Naive thymus-derived CD4-positive, alpha-beta T cell (primary cell): ENCODE measurements around the gene STS. TPM values are rescaled to one million over a fixed set of nuclear protein-coding genes. Genes with fewer than 3 reads are reported as not detected.

ENCODE experiments used
- ATAC-seq: fragments of 150-1000 bp; cut with Tn5 transposase; 2 replicates; pipeline ENCODE4 v1.10.0; 2021; ENCODE audit warnings: mild to moderate bottlenecking, moderate library complexity
- CTCF ChIA-PET: fragments of 350-600 bp; sonication (Branson Sonifier 250); formaldehyde crosslinking; loops from one replicate; lab custom pipeline; 2021; ENCODE audit warnings: antibody characterized with exemption; lab: Charles Lee
- POLR2A ChIA-PET: fragments of 350-600 bp; sonication (Branson Sonifier 250); formaldehyde crosslinking; loops from one replicate; lab custom pipeline; 2021; ENCODE audit warnings: antibody characterized with exemption, inconsistent platforms; lab: Charles Lee
- DNase-seq, 9 donors: peaks; one replicate each; pipeline versions ENCODE4 v3.0.0 to v3.0.0-alpha.2; 2020 to 2022; ENCODE audit warnings: mixed read lengths in 1 of 9
- H3K27ac ChIP-seq: one replicate; pipeline ENCODE4 v1.7.0; 2013; ENCODE audit warnings: mild to moderate bottlenecking, low read depth, low read length, moderate library complexity
- H3K27me3 ChIP-seq, 2 donors: one replicate each; pipeline ENCODE4 v1.7.0; 2013; ENCODE audit warnings: low read length in 2 of 2, mild to moderate bottlenecking in 2 of 2, moderate library complexity in 2 of 2; ENCODE audit not compliant: control insufficient read depth in 2 of 2, insufficient read depth in 2 of 2
- H3K36me3 ChIP-seq, 3 experiments: 1 replicate in 2 of 3; 2 replicates in 1 of 3; pipeline ENCODE4 v1.7.0; 2013; ENCODE audit warnings: low read length in 3 of 3, mild to moderate bottlenecking in 3 of 3, moderate library complexity in 1 of 3; ENCODE audit not compliant: insufficient read depth in 3 of 3, control insufficient read depth in 2 of 3
- H3K4me1 ChIP-seq, 2 donors: one replicate each; pipeline ENCODE4 v1.7.0; 2013; ENCODE audit warnings: low read length in 2 of 2, mild to moderate bottlenecking in 2 of 2, moderate library complexity in 1 of 2; ENCODE audit not compliant: control insufficient read depth in 2 of 2, insufficient read depth in 2 of 2
- H3K4me3 ChIP-seq: 2 replicates; pipeline ENCODE4 v1.7.0; 2013; ENCODE audit warnings: mild to moderate bottlenecking, low read length
- H3K9me3 ChIP-seq, 3 experiments: 1 replicate in 2 of 3; 2 replicates in 1 of 3; pipeline ENCODE4 v1.7.0; 2013; ENCODE audit warnings: low read length in 3 of 3; ENCODE audit not compliant: control insufficient read depth in 2 of 3
- H3K27ac Mint-ChIP-seq, 9 donors: one replicate each; pipeline ENCODE4 v1.8.0; 2020 to 2022; ENCODE audit warnings: mixed read lengths in 9 of 9, mild to moderate bottlenecking in 8 of 9, moderate library complexity in 5 of 9, inconsistent platforms in 2 of 9
- H3K27me3 Mint-ChIP-seq, 5 donors: one replicate each; pipeline ENCODE4 v1.8.0; 2021 to 2022; ENCODE audit warnings: mixed read lengths in 5 of 5, mild to moderate bottlenecking in 1 of 5
- H3K36me3 Mint-ChIP-seq, 5 donors: one replicate each; pipeline ENCODE4 v1.8.0; 2020 to 2022; ENCODE audit warnings: mixed read lengths in 5 of 5, mild to moderate bottlenecking in 3 of 5, inconsistent platforms in 1 of 5
- H3K4me1 Mint-ChIP-seq, 7 donors: one replicate each; pipeline ENCODE4 v1.8.0; 2020 to 2022; ENCODE audit warnings: mixed read lengths in 7 of 7, mild to moderate bottlenecking in 3 of 7, inconsistent platforms in 1 of 7
- H3K4me3 Mint-ChIP-seq, 10 donors: one replicate each; pipeline ENCODE4 v1.8.0; 2020 to 2022; ENCODE audit warnings: mild to moderate bottlenecking in 10 of 10, mixed read lengths in 10 of 10, moderate library complexity in 6 of 10, inconsistent platforms in 2 of 10
- H3K9me3 Mint-ChIP-seq, 11 donors: one replicate each; pipeline ENCODE4 v1.8.0; 2020 to 2022; ENCODE audit warnings: mixed read lengths in 11 of 11, mild to moderate bottlenecking in 4 of 11, inconsistent platforms in 1 of 11, moderate library complexity in 1 of 11
- intact Hi-C, 2 donors: fragments of 100-400 bp; cut with micrococcal nuclease; formaldehyde crosslinking; loops; one replicate each; pipeline ENCODE4 v1.15.1; 2023
- polyA plus RNA-seq, 2 donors: library from polyadenylated mRNA; unstranded; fragments of 300-500 nt; fragmentation: Illumina TruSeq; gene quantifications; one replicate each; pipeline ENCODE4 v1.2.3, GENCODE V29; 2021
- total RNA-seq, 6 experiments: library from RNA in 5 of 6; stranded (reverse) in 5 of 6; gene quantifications; 1 replicate in 5 of 6; 2 replicates in 1 of 6; pipeline ENCODE4 v1.2.3 and lab custom pipeline; 2021 to 2026

Gene STS
- total and polyA plus RNA-seq, 7 experiments from 2014 or later: 0.21 to 2.3 (median 0.78) TPM

DNA sequence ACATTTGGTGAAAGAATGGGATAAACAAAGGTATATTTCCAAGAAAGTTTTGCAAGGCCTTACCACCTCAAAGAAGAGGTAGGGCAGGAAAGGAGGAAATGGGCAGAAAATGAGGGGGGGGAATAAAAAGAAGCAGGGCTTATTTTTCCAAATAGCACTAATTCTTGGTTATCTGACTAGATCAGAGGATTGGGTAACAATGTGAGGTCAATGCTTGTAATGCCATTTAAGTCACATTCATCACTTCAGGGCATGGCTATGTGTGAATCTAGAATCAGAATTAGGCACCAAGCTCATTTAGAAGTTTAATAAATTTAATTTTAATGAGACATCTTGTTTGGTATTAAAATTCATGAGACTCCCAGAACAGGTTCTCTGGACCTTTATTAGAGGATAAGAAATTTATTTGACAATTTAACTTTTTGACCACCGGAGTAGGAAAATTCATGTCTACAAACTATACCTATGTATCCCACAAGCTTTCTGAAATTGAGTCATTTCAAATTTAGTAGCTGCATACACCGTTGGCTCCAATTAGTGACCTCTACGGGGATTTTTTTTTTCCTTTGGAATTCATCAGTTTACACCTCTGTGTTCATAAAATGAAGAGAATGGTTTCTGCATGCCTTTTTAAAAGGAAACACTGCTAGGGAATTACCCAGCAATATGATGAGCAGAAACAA is 1.4 kb upstream of the STS start:
- no peak for DNase-seq
- no peaks in the 10 kb centered on the region for H3K36me3 Mint-ChIP-seq
- CTCF ChIA-PET: interaction anchor here (0.7 kb wide), 1 partner anchor 779 kb away, joined by 5 read pairs; no protein-coding TSS in a partner anchor

DNA sequence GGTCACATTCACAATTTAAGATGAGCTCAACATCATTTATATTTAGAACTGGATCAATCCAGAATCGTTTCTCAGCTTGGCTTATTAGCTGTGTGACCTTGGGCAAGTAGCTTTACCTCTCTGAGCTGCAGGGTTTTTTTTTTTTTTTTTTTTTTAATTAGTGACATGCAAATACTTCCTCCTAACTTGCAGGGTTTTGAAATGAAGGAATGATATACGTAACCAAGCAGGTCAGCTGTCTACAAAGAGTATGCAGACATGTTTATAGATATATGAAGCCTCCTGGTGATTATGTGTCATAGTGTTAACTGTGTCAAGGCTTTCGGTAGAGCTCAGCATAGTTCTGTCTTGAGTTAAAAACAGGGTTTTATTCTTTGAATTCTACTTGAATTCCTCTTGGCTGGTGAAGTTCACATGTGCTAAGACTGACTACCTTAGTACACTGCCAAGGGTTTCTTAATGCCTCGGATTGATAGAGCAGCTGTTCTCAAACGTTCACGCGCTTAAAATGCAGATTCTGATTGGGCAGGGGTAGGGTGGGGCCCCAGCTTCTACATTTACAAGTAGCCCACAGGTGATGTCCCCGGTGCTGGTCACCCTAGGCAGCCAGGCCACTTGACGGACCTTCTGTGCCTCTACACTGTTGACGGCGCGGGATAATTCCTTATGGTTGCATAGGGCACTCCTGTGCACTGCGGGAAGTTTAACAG is 654 bp upstream of the STS start:
- DNase-seq (peak in 5 of 9 donors; percentile 1 to 30 (median 15)), ATAC-seq (no peak)
- intact Hi-C loops: loop anchor here (1.0 to 5.0 kb wide), 3 partner anchors 14 to 80 kb away; no protein-coding TSS in a partner anchor
- Mint-ChIP-seq H3K9me3 (peaks cover 0 to 5% (median 0%) of the 10 kb centered on the region in 11 donors), H3K4me3 (peak overlapping the region; percentile 79 to 93 (median 86)), H3K4me1 (peaks cover 9 to 60% (median 28%) of the 10 kb centered on the region in 7 donors), H3K36me3 (no peaks in the 10 kb centered on the region), H3K27ac (peak overlapping the region; percentile 69 to 94 (median 87)), H3K27me3 (no peaks in the 10 kb centered on the region)
- H3K27ac ChIP-seq: peak overlapping the region; percentile 69
- H3K4me3 ChIP-seq: peak overlapping the region; percentile 67
- no peaks in the 10 kb centered on the region for H3K9me3 ChIP-seq
- no peaks in the 10 kb centered on the region for H3K4me1 ChIP-seq
- no peaks in the 10 kb centered on the region for H3K27me3 ChIP-seq
- ChIA-PET POLR2A (interaction anchor here (0.7 to 1.2 kb wide), 2 partner anchors 63 to 71 kb away, joined by 3 to 4 read pairs; no protein-coding TSS in a partner anchor), CTCF (interaction anchor here (0.7 kb wide), 1 partner anchor 778 kb away, joined by 5 read pairs; no protein-coding TSS in a partner anchor)
- H3K36me3 ChIP-seq: peaks cover 0 to 3% (median 0%) of the 10 kb centered on the region in 3 experiments

More for the DNA sequence above, 1.4 kb upstream of the STS start:
- Histone ChIP-seq H3K36me3 (peaks cover 0 to 3% (median 0%) of the 10 kb centered on the region in 3 experiments), H3K27me3 (no peaks in the 10 kb centered on the region), H3K9me3 (no peaks in the 10 kb centered on the region), H3K27ac (no peak overlapping the region), H3K4me1 (no peaks in the 10 kb centered on the region), H3K4me3 (no peak overlapping the region)
- POLR2A ChIA-PET: interaction anchor here (1.2 kb wide), 1 partner anchor 62 kb away, joined by 3 read pairs; no protein-coding TSS in a partner anchor
- Mint-ChIP-seq H3K4me1 (peaks cover 9 to 64% (median 28%) of the 10 kb centered on the region in 7 donors), H3K27ac (peak overlapping the region in 6 of 9 donors; percentile 2 to 92 (median 50)), H3K9me3 (peaks cover 0 to 5% (median 0%) of the 10 kb centered on the region in 11 donors), H3K27me3 (no peaks in the 10 kb centered on the region), H3K4me3 (peak overlapping the region in 7 of 10 donors; percentile 5 to 90 (median 39))
- intact Hi-C loops: loop anchor here (2.0 to 5.0 kb wide), 2 partner anchors 13 to 79 kb away; no protein-coding TSS in a partner anchor
- ATAC-seq: no peak

DNA sequence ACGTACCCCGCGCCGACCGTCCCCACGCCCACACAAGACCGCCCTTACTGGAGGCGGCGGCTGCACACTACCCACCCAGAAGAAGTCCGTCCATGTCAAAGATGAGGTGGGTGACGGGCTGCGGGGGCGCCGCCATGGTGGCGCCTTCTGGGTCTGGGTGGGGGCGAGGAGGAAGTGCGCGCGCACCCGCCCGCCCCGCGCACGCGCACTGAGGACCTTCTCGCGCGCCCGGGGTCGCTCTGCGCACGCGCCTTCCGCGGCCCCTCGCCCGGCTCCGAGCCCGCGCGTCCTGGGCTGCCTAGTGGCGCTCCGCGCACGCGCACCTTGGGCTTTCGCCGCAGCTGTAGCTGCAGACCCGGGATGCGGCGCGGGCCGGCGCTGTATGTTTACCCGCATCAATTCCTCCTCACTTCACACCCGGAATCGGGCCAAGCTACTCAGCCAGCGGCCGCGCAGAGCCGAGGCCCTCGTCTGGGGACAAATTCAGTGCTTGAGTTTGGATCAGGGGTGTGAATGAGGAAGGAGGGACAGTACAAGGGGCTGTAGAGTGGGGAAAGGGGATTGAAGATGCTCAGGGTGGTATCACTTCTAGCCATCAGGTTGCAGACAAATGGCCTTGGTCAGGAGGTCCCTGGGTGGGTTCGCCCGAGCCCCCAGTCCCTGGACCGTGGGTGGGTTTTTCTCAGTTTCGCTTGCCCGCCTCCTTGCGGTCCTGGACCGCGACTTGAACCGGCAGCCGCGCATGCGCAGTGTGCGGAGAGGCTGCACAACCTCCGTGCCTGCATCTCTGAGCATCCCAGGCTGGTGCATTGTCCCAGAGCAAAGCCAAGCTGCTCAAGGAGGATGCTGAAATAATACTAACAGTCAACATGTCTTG is 704 bp downstream of the STS start, which contains the start of gene PUDP:
Gene PUDP (minus strand): TSS at position 176 of the 877 bp plus-strand sequence. CDS start 40 bp downstream, at position 136.
- Histone ChIP-seq H3K27me3 (no peaks in the 10 kb centered on the region), H3K36me3 (peaks cover 0 to 3% (median 0%) of the 10 kb centered on the region in 3 experiments), H3K9me3 (no peaks in the 10 kb centered on the region), H3K27ac (peak within 1 kb of the TSS; percentile 69), H3K4me3 (peak within 1 kb of the TSS; percentile 99), H3K4me1 (no peaks in the 10 kb centered on the region)
- Mint-ChIP-seq H3K36me3 (no peaks in the 10 kb centered on the region), H3K9me3 (peaks cover 0 to 5% (median 0%) of the 10 kb centered on the region in 11 donors), H3K27me3 (no peaks in the 10 kb centered on the region), H3K4me3 (peak within 1 kb of the TSS; percentile 79 to 95 (median 90)), H3K27ac (peak within 1 kb of the TSS; percentile 75 to 96 (median 90)), H3K4me1 (peaks cover 9 to 46% (median 26%) of the 10 kb centered on the region in 7 donors)
- ATAC-seq: peak; percentile 90
- intact Hi-C loops: loop anchor here (1.0 to 5.0 kb wide), 6 partner anchors 15 to 779 kb away; partner anchors contain the start of gene PNPLA4 (in 2 of the 2)
- peak; percentile 80 to 96 (median 89) for DNase-seq
- CTCF ChIA-PET: no interaction called here
- POLR2A ChIA-PET: interaction anchor here (1.3 kb wide), 1 partner anchor 14 kb away, joined by 4 read pairs; no protein-coding TSS in a partner anchor

DNA sequence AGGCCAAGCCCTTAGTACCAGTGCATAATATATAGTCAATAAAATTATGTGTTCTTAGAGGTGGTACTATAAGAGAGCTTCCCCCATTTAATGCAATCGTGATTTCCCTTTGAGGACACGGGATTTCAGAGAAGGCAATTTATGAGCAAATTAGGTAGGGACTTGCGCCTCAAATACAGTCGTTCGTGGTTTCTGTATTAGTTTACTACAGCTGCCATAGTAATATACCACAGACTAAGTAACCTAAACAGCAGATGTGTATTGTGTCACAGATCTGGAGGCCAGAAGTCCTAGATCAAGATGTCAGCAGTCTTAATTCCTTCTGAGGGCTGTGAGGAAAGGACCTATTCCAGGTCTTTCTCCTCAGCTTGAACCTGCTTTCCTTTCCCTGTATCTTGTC is 1.9 kb downstream of the STS start:
- Histone ChIP-seq H3K27ac (no peak overlapping the region), H3K27me3 (no peaks in the 10 kb centered on the region), H3K36me3 (peaks cover 0 to 3% (median 0%) of the 10 kb centered on the region in 3 experiments), H3K4me1 (no peaks in the 10 kb centered on the region), H3K4me3 (no peak overlapping the region), H3K9me3 (no peaks in the 10 kb centered on the region)
- no peaks in the 10 kb centered on the region for H3K27me3 Mint-ChIP-seq
- H3K4me1 Mint-ChIP-seq: peaks cover 9 to 36% (median 18%) of the 10 kb centered on the region in 7 donors
- peak overlapping the region in 3 of 9 donors; percentile 75 to 90 (median 90) for H3K27ac Mint-ChIP-seq
- H3K36me3 Mint-ChIP-seq: no peaks in the 10 kb centered on the region
- ATAC-seq: no peak
- POLR2A ChIA-PET: interaction anchor here (0.6 to 1.3 kb wide), 2 partner anchors 15 to 58 kb away, joined by 4 read pairs; no protein-coding TSS in a partner anchor
- no peak for DNase-seq
- peaks cover 0 to 5% (median 0%) of the 10 kb centered on the region in 11 donors for H3K9me3 Mint-ChIP-seq
- H3K4me3 Mint-ChIP-seq: peak overlapping the region in 4 of 10 donors; percentile 43 to 95 (median 79)
- intact Hi-C loops: loop anchor here (2.0 to 5.0 kb wide), 2 partner anchors 65 to 82 kb away; no protein-coding TSS in a partner anchor
- CTCF ChIA-PET: no interaction called here

DNA sequence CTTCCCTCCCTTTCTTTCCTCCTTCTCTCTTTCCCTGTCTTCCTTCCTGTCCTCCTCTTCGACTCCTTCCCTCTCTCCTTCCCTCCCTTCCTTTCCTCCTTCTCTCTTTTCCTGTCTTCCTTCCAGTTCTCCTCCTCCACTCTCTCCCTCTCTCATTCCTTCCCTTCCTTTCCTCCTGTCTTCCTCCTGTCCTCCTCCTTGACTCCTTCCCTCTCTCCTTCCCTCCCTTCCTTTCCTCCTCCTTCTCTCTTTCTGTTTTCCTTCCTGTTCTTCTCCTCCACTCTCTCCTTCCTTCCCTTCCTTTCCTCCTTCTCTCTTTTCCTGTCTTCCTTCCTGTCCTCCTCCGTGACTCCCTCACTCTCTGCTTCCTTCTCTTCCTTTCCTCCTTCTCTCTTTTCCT is 5.7 kb downstream of the STS start:
- peaks cover 0 to 6% (median 3%) of the 10 kb centered on the region in 7 donors for H3K4me1 Mint-ChIP-seq
- H3K9me3 Mint-ChIP-seq: peaks cover 0 to 4% (median 0%) of the 10 kb centered on the region in 11 donors
- no peak overlapping the region for H3K27ac Mint-ChIP-seq
- peaks cover 0 to 6% (median 0%) of the 10 kb centered on the region in 5 donors for H3K36me3 Mint-ChIP-seq
- no peaks in the 10 kb centered on the region for H3K4me1 ChIP-seq
- intact Hi-C loops: no loop called here
- H3K4me3 ChIP-seq: no peak overlapping the region
- ChIA-PET POLR2A (no interaction called here), CTCF (no interaction called here)
- H3K27me3 Mint-ChIP-seq: peaks cover 0 to 2% (median 0%) of the 10 kb centered on the region in 5 donors
- DNase-seq (no peak), ATAC-seq (no peak)
- no peak overlapping the region for H3K4me3 Mint-ChIP-seq
- H3K9me3 ChIP-seq: no peaks in the 10 kb centered on the region
- H3K36me3 ChIP-seq: peaks cover 0 to 3% (median 0%) of the 10 kb centered on the region in 3 experiments
- no peak overlapping the region for H3K27ac ChIP-seq
- H3K27me3 ChIP-seq: no peaks in the 10 kb centered on the region
